ENCODE data around the gene PDCD1. TPM values are rescaled to one million over a fixed set of nuclear protein-coding genes. Genes with fewer than 3 reads are reported as not detected.

The PDCD1 gene
- total RNA-seq, 2 donors from 2014 or later = 13.1 to 77.6 TPM

DNA sequence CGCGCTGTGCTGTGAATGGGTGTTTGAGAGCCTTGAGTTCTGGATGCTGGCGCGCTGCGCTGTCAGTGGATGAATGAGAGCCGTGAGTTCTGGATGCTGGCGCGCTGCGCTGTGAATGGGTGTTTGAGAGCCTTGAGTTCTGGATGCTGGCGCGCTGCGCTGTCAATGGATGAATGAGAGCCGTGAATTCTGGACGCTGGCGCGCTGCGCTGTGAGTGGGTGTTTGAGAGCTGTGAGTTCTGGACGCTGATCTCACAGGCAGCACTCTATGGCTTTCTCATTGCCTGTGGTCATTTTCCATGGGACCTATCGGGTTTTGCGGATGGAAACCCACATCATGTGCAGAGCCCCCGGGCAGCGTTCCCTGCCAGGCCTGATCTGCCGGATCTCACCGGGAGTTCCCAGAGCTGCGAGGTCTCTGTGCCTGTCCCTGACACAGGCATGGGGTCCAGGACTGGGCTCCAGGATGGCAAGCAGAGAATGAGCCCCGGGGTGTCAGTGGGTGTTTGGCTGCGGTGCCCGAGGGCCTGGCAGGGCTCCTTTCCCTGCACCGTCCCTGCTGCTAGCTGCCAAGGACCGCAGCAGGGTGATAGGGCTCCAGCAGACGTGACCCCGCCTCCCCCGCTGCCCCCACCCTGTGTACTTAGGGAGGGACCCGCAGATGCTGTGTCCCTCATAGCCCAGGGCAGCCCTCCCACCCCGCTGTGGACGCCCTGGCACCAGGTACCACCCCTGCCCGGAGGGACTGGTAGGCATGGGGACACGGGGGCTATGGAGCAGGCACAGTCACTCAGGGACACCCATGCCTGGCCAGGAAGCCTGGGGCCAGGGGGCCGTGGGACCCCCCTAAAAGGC is 9.7 kb downstream of the PDCD1 start:
- H3K9me3 Mint-ChIP-seq = no peaks in the 10 kb centered on the region
- H3K27me3 Mint-ChIP-seq = no peaks in the 10 kb centered on the region
- peak; percentile 2 for ATAC-seq (replicated peaks)
- peaks cover 16% of the 10 kb centered on the region for H3K4me1 Mint-ChIP-seq
- no peak overlapping the region for H3K4me3 Mint-ChIP-seq
- no peak overlapping the region for H3K27ac Mint-ChIP-seq
- H3K36me3 Mint-ChIP-seq (ENCODE audit: low read depth) = peaks cover 50% of the 10 kb centered on the region

- peaks cover 35% of the 10 kb centered on the region for H3K36me3 Mint-ChIP-seq (ENCODE audit: low read depth)
- no peaks in the 10 kb centered on the region for H3K27me3 Mint-ChIP-seq
- H3K4me1 Mint-ChIP-seq = peaks cover 24% of the 10 kb centered on the region
- no peaks in the 10 kb centered on the region for H3K9me3 Mint-ChIP-seq
- no peak for ATAC-seq (replicated peaks)
- H3K27ac Mint-ChIP-seq = peak overlapping the region; percentile 56
- H3K4me3 Mint-ChIP-seq = peak overlapping the region; percentile 71
Measured at GRCh38 chr2:241846406-241846805, 12.3 kb downstream of the PDCD1 start.

- ATAC-seq (replicated peaks) = no peak
- Mint-ChIP-seq H3K36me3 (ENCODE audit: low read depth) (peaks cover 31% of the 10 kb centered on the region), H3K4me3 (peak overlapping the region; percentile 71), H3K4me1 (peaks cover 24% of the 10 kb centered on the region), H3K9me3 (no peaks in the 10 kb centered on the region), H3K27ac (peak overlapping the region; percentile 56), H3K27me3 (no peaks in the 10 kb centered on the region)
Measured at GRCh38 chr2:241844831-241845578, 13.7 kb downstream of the PDCD1 start.

DNA sequence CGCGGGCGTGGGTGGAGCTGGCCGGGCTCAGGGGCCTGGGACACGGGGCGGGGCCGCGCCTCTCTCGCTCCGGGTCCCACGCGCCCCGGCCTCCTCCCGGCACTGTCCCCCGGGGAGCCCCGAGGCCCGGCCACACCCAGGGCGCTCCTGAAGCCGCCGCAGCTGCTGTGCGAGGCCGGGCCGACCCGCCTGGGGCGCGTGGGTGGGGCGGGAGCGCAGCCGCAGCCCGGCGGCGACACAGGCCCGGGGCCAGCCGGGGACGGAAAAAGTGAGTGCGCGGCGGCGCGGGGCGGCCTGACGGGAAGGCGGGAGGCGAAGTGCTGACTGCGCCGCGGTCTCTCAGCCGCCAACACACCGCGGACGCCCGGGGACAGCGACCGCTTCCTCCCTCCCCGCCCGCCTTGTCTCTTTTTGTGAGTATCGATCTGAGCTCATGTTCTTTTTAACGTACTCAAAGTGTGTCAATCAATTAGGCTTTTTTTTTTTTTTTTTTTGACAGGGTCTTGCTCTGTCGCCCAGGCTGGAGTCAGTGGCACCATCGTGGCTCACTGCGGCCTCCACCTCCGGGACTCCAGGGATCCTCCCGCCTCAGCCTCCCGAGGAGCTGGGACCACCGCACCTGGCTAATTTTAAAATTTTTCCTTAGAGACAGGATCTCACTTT is 14.5 kb downstream of the PDCD1 start:
- Mint-ChIP-seq H3K27me3 (no peaks in the 10 kb centered on the region), H3K4me3 (peak overlapping the region; percentile 71), H3K9me3 (no peaks in the 10 kb centered on the region), H3K27ac (peak overlapping the region; percentile 56), H3K36me3 (ENCODE audit: low read depth) (peaks cover 31% of the 10 kb centered on the region), H3K4me1 (peaks cover 24% of the 10 kb centered on the region)
- peak; percentile 80 for ATAC-seq (replicated peaks)

DNA sequence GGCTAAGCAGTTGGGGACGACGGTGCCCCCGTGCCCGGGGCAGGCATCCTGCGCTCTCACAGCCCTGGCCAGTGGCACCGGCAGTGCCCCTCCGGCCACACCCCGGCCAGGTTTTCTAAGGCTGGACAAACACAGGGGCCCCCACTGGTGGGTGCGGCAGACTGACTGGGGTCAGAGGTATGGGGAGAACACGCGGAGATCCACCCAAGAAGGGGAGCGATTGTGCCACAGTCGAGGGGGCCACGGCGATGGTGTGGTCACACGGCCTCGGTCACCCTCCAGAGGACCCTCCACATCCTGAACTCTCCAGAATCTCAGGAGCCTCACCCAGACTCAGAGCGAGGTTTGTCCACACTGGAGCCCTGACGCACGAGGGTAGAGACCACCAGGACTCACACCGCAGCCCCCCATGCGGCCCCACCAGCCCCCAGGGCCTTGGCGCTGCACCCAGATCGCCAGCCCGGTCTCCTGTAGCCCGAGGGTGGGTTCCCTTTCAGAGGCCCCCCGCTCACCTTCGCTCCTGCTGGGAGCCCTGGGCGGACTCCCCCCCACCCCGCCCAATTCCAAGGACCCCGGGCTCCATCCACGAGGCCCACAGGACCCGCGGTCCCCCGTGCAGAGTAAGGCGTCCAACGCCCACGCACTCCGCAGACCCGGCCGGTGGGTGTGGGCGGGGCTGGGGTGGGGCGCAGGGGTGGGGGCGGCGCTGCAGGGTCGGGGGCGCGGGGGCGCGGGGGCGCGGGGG is 15.2 kb downstream of the PDCD1 start:
- H3K4me1 Mint-ChIP-seq = peaks cover 28% of the 10 kb centered on the region
- ATAC-seq (replicated peaks) = peak; percentile 0
- peak overlapping the region; percentile 82 for H3K4me3 Mint-ChIP-seq
- peaks cover 2% of the 10 kb centered on the region for H3K27me3 Mint-ChIP-seq
- no peaks in the 10 kb centered on the region for H3K9me3 Mint-ChIP-seq
- H3K36me3 Mint-ChIP-seq (ENCODE audit: low read depth) = peaks cover 26% of the 10 kb centered on the region
- peak overlapping the region; percentile 88 for H3K27ac Mint-ChIP-seq

DNA sequence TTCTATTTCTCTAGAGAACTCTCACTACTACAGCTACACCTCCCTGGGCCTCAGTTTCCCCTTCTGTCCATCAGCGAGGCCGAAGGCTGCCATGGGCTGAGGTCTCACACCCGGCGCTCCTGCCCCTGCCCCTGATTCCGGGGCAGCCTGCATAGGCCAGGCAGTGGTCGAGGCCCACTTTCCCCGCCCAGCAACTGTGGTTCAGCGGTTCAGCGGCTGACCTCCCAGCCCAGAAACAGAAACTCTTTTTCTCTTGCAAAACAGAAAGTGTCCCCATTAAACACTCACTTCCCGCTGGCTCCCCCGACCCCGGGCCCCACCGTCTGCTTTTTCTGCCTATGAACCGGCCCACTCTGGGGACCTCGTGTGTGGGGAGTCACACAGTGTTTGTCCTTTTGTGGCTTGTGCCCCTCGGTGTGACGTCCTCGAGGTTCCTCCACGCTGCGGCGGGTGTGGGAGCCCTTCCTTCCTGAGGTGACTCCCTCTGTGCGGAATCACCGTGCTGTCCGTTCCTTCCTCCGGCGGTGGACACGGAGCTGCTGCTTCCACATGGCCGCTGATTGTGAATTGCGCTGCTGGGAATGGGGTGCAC is 16.0 kb downstream of the PDCD1 start:
- peak; percentile 59 for ATAC-seq (replicated peaks)
- Mint-ChIP-seq H3K9me3 (no peaks in the 10 kb centered on the region), H3K4me3 (peak overlapping the region; percentile 82), H3K36me3 (ENCODE audit: low read depth) (peaks cover 25% of the 10 kb centered on the region), H3K27ac (peak overlapping the region; percentile 88), H3K27me3 (peaks cover 3% of the 10 kb centered on the region), H3K4me1 (peaks cover 31% of the 10 kb centered on the region)

DNA sequence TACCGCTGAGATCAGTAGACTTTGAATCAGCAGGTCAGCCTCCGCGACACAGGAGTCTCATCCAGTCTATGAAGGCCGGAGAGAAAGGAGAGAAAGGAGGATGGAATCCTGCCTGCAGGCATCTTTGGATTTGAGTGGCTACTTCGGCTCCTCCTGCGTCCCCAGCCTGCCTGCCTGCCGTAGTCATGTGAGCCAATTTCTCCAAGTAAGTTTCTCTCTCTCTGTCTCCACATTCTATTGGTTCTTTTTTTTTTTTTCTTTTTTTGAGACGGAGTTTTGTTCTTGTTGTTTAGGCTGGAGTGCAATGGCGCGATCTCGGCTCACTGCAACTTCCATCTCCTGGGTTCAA is 16.7 kb downstream of the PDCD1 start:
- Mint-ChIP-seq H3K9me3 (no peaks in the 10 kb centered on the region), H3K36me3 (ENCODE audit: low read depth) (peaks cover 25% of the 10 kb centered on the region), H3K4me3 (no peak overlapping the region), H3K27ac (no peak overlapping the region), H3K4me1 (peaks cover 31% of the 10 kb centered on the region), H3K27me3 (peaks cover 6% of the 10 kb centered on the region)
- ATAC-seq (replicated peaks) = no peak

- Mint-ChIP-seq H3K27me3 (peaks cover 6% of the 10 kb centered on the region), H3K36me3 (ENCODE audit: low read depth) (peaks cover 22% of the 10 kb centered on the region), H3K4me1 (peaks cover 28% of the 10 kb centered on the region), H3K4me3 (no peak overlapping the region), H3K27ac (no peak overlapping the region), H3K9me3 (no peaks in the 10 kb centered on the region)
- no peak for ATAC-seq (replicated peaks)
Measured at GRCh38 chr2:241841181-241842066, 17.3 kb downstream of the PDCD1 start.

DNA sequence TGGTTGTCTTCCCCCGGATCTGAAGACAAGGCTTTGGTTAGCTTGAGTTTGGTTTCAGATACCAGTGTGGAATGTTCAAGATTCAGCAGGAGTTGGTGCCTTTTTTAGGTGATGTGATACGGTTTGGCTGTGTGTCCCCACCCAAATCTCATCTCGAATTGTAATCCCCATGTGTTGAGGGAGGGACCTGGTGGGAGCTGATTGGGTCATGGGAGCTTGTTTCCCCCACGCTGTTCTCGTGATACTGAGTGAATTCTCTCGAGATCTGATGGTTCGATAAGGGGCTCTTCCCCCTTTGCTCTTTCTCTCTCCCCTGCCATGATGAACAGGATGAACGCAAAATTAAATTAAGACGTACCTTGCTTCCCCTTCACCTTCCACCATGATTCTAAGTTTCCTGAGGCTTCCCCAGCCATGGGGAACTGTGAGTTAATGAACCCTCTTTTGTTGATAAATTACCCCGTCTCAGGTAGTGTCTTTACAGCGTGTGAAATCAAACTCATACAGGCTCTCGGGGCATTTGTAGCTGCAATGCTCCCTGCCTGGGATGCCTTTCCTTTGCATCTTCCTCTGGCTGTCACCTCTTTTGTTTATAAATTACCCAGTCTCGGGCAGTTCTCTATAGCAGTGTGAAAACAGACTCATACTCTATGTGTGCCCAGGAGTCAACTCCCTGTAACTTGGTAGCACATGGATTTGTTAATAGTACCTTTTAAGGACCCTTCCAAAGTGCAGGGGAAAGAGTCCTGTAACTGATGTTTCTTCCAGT is 21.3 kb downstream of the PDCD1 start:
- Mint-ChIP-seq H3K9me3 (no peaks in the 10 kb centered on the region), H3K4me1 (peaks cover 7% of the 10 kb centered on the region), H3K27ac (no peak overlapping the region), H3K36me3 (ENCODE audit: low read depth) (no peaks in the 10 kb centered on the region), H3K4me3 (no peak overlapping the region), H3K27me3 (peaks cover 6% of the 10 kb centered on the region)
- no peak for ATAC-seq (replicated peaks)

- Mint-ChIP-seq H3K4me3 (no peak overlapping the region), H3K4me1 (peaks cover 7% of the 10 kb centered on the region)
Measured at GRCh38 chr2:241836292-241836691, 22.4 kb downstream of the PDCD1 start.

GRCh38 chr2:241835611-241836010 is 23.1 kb downstream of the PDCD1 start:
- Mint-ChIP-seq H3K4me1 (peaks cover 7% of the 10 kb centered on the region), H3K27me3 (peaks cover 11% of the 10 kb centered on the region), H3K27ac (no peak overlapping the region), H3K9me3 (no peaks in the 10 kb centered on the region), H3K36me3 (ENCODE audit: low read depth) (no peaks in the 10 kb centered on the region), H3K4me3 (no peak overlapping the region)
- ATAC-seq (replicated peaks) = no peak

More at GRCh38 chr2:241836292-241836691, 22.4 kb downstream of the PDCD1 start:
- no peak for ATAC-seq (replicated peaks)
- Mint-ChIP-seq H3K36me3 (ENCODE audit: low read depth) (no peaks in the 10 kb centered on the region), H3K27ac (no peak overlapping the region), H3K9me3 (no peaks in the 10 kb centered on the region), H3K27me3 (peaks cover 11% of the 10 kb centered on the region)

GRCh38 chr2:241834527-241835210 is 24.0 kb downstream of the PDCD1 start:
- Mint-ChIP-seq H3K27ac (no peak overlapping the region), H3K36me3 (ENCODE audit: low read depth) (no peaks in the 10 kb centered on the region), H3K27me3 (peaks cover 11% of the 10 kb centered on the region), H3K4me3 (no peak overlapping the region), H3K4me1 (peaks cover 7% of the 10 kb centered on the region), H3K9me3 (no peaks in the 10 kb centered on the region)
- ATAC-seq (replicated peaks) = no peak

Data from activated T-helper 17 cell treated with anti-CD3 and anti-CD28 coated beads, Interleukin-2, amount 50 U/mL, for 72 hours (primary cell).